Panc1 (cell line): ENCODE results near the gene SPIB.

Source experiments
- POLR2AphosphoS5 ChIP-seq: IDR thresholded peaks from 2 replicates; pipeline ENCODE4 v1.6.1; 2012; ENCODE audit warnings: mild to moderate bottlenecking, low read depth, low read length, moderate library complexity
- REST ChIP-seq, 2 experiments: IDR thresholded peaks; 2 replicates each; pipeline ENCODE4 v1.6.1; 2011 to 2012; ENCODE audit warnings: low read depth in 2 of 2, control low read depth in 1 of 2, low read length in 1 of 2, mild to moderate bottlenecking in 1 of 2, moderate library complexity in 1 of 2; ENCODE audit not compliant: insufficient read depth in 1 of 2
- TCF7L2 ChIP-seq: IDR thresholded peaks from 2 replicates; pipeline ENCODE4 v1.6.1; 2011; ENCODE audit warnings: mild to moderate bottlenecking, low read depth, low read length, inconsistent platforms
- TF ChIP-seq, protein P1 (sequence below): fragments of 450-650 bp; IDR thresholded peaks from 2 replicates; pipeline ENCODE4 v1.5.1; 2017; ENCODE audit warnings: mild to moderate bottlenecking

GRCh38 chr19:50461066-50461875 is 42.5 kb downstream of the SPIB start:
- TF ChIP-seq REST (IDR thresholded peaks at IDR 0.05; ENCODE audit: insufficient read depth in 1 of 2, low read depth in 2 of 2, low read length in 1 of 2) (no peak), POLR2AphosphoS5 (no peak), TCF7L2 (no peak)
- TF ChIP-seq, protein P1, sequence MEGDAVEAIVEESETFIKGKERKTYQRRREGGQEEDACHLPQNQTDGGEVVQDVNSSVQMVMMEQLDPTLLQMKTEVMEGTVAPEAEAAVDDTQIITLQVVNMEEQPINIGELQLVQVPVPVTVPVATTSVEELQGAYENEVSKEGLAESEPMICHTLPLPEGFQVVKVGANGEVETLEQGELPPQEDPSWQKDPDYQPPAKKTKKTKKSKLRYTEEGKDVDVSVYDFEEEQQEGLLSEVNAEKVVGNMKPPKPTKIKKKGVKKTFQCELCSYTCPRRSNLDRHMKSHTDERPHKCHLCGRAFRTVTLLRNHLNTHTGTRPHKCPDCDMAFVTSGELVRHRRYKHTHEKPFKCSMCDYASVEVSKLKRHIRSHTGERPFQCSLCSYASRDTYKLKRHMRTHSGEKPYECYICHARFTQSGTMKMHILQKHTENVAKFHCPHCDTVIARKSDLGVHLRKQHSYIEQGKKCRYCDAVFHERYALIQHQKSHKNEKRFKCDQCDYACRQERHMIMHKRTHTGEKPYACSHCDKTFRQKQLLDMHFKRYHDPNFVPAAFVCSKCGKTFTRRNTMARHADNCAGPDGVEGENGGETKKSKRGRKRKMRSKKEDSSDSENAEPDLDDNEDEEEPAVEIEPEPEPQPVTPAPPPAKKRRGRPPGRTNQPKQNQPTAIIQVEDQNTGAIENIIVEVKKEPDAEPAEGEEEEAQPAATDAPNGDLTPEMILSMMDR, result peak; percentile 86
